Measurements from ENCODE around the gene PLIN3. TPM values are rescaled to one million over a fixed set of nuclear protein-coding genes. Genes with fewer than 3 reads are reported as not detected.
A peak's percentile ranks its signal among the peaks of the same experiment; 100 is the strongest.
"Not testable (repeated sequence)": the region's sequence is repeated elsewhere in the genome, so short reads cannot be mapped to it uniquely, and the experiment has no call there.

Gene PLIN3
- total and polyA plus RNA-seq, 4 donors = 53.2 to 68.4 (median 56.5) TPM

DNA sequence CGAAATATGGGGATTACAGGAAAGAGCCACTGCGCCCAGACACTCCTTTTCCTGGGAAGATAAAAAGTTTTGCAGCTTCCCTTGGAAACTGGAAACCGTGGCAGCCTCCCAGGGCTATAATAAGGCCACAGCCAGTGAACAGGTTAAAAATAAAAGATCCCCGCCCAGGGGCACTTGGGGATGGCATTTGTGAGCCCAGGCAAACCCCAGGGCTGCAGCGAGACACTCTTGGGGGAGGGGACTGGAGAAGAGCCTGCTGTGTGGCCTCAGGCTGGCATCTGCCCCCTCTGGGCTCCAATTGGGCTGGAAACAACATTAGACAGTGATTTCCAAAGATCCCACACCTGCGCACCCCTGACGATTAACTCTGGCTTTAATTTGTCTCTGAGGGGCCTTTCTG is 64.8 kb downstream of the PLIN3 start:
- no peak for ATAC-seq (ENCODE audit: low FRiP score)
- no peaks in the 10 kb centered on the region for H3K36me3 ChIP-seq (ENCODE audit: control insufficient read depth in 1 of 2, insufficient read depth in 2 of 2, low read length in 1 of 2)
- H3K9me3 ChIP-seq (ENCODE audit: control insufficient read depth, low read length) = no peaks in the 10 kb centered on the region
- H3K4me3 ChIP-seq (ENCODE audit: low read length in 2 of 2) = no peak overlapping the region
- no peaks in the 10 kb centered on the region for H3K27me3 ChIP-seq (ENCODE audit: control insufficient read depth in 1 of 2, insufficient read depth in 2 of 2, low read length in 1 of 2)
- H3K4me1 ChIP-seq (ENCODE audit: control insufficient read depth in 1 of 2, insufficient read depth in 2 of 2, low read length in 2 of 2) = no peaks in the 10 kb centered on the region
- intact Hi-C loops (cut with DNase I) = no loop called here
- H3K27ac ChIP-seq (ENCODE audit: low read depth in 1 of 2, low read length in 2 of 2) = no peak overlapping the region
- DNase-seq = no peak
- 66 to 70% methylated on average over 7 of the region's 7 CpGs for WGBS, 2 donors

GRCh38 chr19:4801085-4801619 is 66.3 kb downstream of the PLIN3 start:
- no peak overlapping the region for H3K4me3 ChIP-seq (ENCODE audit: low read length in 2 of 2)
- no peaks in the 10 kb centered on the region for H3K36me3 ChIP-seq (ENCODE audit: control insufficient read depth in 1 of 2, insufficient read depth in 2 of 2, low read length in 1 of 2)
- WGBS, 2 donors = 88 to 91% methylated on average over 3 of the region's 3 CpGs
- H3K27ac ChIP-seq (ENCODE audit: low read depth in 1 of 2, low read length in 2 of 2) = no peak overlapping the region
- DNase-seq = no peak
- intact Hi-C loops (cut with DNase I) = no loop called here
- H3K4me1 ChIP-seq (ENCODE audit: control insufficient read depth in 1 of 2, insufficient read depth in 2 of 2, low read length in 2 of 2) = no peaks in the 10 kb centered on the region
- no peaks in the 10 kb centered on the region for H3K9me3 ChIP-seq (ENCODE audit: control insufficient read depth, low read length)
- H3K27me3 ChIP-seq (ENCODE audit: control insufficient read depth in 1 of 2, insufficient read depth in 2 of 2, low read length in 1 of 2) = no peaks in the 10 kb centered on the region
- no peak for ATAC-seq (ENCODE audit: low FRiP score)

DNA sequence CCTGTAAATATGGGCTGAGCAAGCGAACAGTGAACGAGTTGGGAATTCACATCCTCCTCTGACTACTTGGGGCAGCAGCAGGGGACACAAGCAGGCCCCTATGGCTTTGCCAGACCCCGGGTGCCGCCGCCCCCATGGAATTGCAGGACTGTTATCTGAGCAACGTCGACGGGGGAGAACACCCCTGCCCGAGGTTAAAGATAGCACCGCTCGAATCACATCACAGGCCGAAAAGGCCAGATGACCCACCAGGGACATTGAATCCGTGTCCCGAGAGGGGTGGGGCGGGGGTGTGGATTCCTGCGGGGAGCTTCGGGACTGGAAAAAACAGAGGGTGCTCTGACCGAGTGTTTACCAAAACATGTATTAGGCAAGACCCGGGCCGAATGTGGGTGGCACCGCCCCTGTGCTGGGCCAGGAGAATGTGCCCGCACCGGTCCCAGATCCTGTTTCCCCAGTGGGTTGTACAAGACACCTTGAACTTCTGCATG is 66.8 kb downstream of the PLIN3 start:
- Histone ChIP-seq H3K9me3 (ENCODE audit: control insufficient read depth, low read length) (no peaks in the 10 kb centered on the region), H3K4me3 (ENCODE audit: low read length in 2 of 2) (no peak overlapping the region), H3K36me3 (ENCODE audit: control insufficient read depth in 1 of 2, insufficient read depth in 2 of 2, low read length in 1 of 2) (no peaks in the 10 kb centered on the region), H3K27ac (ENCODE audit: low read depth in 1 of 2, low read length in 2 of 2) (no peak overlapping the region), H3K27me3 (ENCODE audit: control insufficient read depth in 1 of 2, insufficient read depth in 2 of 2, low read length in 1 of 2) (no peaks in the 10 kb centered on the region), H3K4me1 (ENCODE audit: control insufficient read depth in 1 of 2, insufficient read depth in 2 of 2, low read length in 2 of 2) (no peaks in the 10 kb centered on the region)
- 71 to 80% methylated on average over 23 of the region's 23 CpGs for WGBS, 2 donors
- intact Hi-C loops (cut with DNase I) = no loop called here
- DNase-seq = no peak
- no peak for ATAC-seq (ENCODE audit: low FRiP score)

GRCh38 chr19:4795400-4795799 is 72.1 kb downstream of the PLIN3 start:
- Histone ChIP-seq H3K9me3 (ENCODE audit: control insufficient read depth, low read length) (no peaks in the 10 kb centered on the region), H3K4me3 (ENCODE audit: low read length in 2 of 2) (no peak overlapping the region), H3K27ac (ENCODE audit: low read depth in 1 of 2, low read length in 2 of 2) (no peak overlapping the region), H3K36me3 (ENCODE audit: control insufficient read depth in 1 of 2, insufficient read depth in 2 of 2, low read length in 1 of 2) (no peaks in the 10 kb centered on the region), H3K4me1 (ENCODE audit: control insufficient read depth in 1 of 2, insufficient read depth in 2 of 2, low read length in 2 of 2) (no peaks in the 10 kb centered on the region), H3K27me3 (ENCODE audit: control insufficient read depth in 1 of 2, insufficient read depth in 2 of 2, low read length in 1 of 2) (no peaks in the 10 kb centered on the region)
- 84 to 86% methylated on average over 9 of the region's 9 CpGs for WGBS, 2 donors
- intact Hi-C loops (cut with DNase I) = no loop called here
- no peak for ATAC-seq (ENCODE audit: low FRiP score)
- no peak for DNase-seq

DNA sequence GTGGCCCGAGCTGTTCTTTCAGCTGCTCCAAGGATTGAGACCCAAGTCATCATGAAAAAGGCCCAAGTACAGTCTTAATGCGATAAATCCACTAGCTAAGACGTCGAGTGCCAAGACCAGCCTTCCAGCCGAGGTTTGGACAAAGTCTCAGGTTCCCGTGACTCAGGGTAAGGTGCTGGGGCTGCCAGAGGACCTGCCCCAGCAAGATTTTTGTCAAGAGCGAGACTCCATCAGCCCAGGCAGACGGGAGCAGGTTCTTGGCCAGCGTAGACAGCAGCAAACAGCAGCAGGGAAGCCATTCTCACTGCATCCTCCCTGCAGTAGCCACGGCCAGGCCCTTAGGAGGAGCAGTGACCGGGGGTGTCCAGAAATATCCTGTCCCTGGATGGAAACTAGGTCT is 72.5 kb downstream of the PLIN3 start:
- no peaks in the 10 kb centered on the region for H3K27me3 ChIP-seq (ENCODE audit: control insufficient read depth in 1 of 2, insufficient read depth in 2 of 2, low read length in 1 of 2)
- H3K9me3 ChIP-seq (ENCODE audit: control insufficient read depth, low read length) = no peaks in the 10 kb centered on the region
- intact Hi-C loops (cut with DNase I) = no loop called here
- ATAC-seq (ENCODE audit: low FRiP score) (no peak), DNase-seq (no peak)
- no peak overlapping the region for H3K4me3 ChIP-seq (ENCODE audit: low read length in 2 of 2)
- no peaks in the 10 kb centered on the region for H3K36me3 ChIP-seq (ENCODE audit: control insufficient read depth in 1 of 2, insufficient read depth in 2 of 2, low read length in 1 of 2)
- 81 to 83% methylated on average over 11 of the region's 11 CpGs for WGBS, 2 donors
- no peaks in the 10 kb centered on the region for H3K4me1 ChIP-seq (ENCODE audit: control insufficient read depth in 1 of 2, insufficient read depth in 2 of 2, low read length in 2 of 2)
- no peak overlapping the region for H3K27ac ChIP-seq (ENCODE audit: low read depth in 1 of 2, low read length in 2 of 2)

DNA sequence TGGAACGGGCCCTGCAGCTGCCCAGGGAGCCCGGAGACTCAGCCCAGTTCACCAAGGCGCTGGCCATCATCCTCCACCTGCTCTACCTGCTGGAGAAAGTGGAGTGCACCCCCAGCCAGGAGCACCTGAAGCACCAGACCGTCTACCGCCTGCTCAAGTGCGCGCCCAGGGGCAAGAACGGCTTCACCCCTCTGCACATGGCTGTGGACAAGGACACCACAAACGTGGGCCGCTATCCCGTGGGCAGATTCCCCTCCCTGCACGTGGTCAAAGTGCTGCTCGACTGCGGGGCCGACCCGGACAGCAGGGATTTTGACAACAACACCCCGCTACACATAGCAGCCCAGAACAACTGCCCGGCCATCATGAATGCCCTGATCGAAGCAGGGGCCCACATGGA is 74.2 kb downstream of the PLIN3 start:
- H3K27me3 ChIP-seq (ENCODE audit: control insufficient read depth in 1 of 2, insufficient read depth in 2 of 2, low read length in 1 of 2); intact Hi-C loops (cut with DNase I); H3K9me3 ChIP-seq (ENCODE audit: control insufficient read depth, low read length); H3K4me3 ChIP-seq (ENCODE audit: low read length in 2 of 2); DNase-seq; ATAC-seq (ENCODE audit: low FRiP score); H3K36me3 ChIP-seq (ENCODE audit: control insufficient read depth in 1 of 2, insufficient read depth in 2 of 2, low read length in 1 of 2); H3K4me1 ChIP-seq (ENCODE audit: control insufficient read depth in 1 of 2, insufficient read depth in 2 of 2, low read length in 2 of 2); H3K27ac ChIP-seq (ENCODE audit: low read depth in 1 of 2, low read length in 2 of 2): not testable (repeated sequence)
- 90 to 92% methylated on average over 19 of the region's 19 CpGs for WGBS, 2 donors

- 89 to 91% methylated on average over 23 to 24 of the region's 24 CpGs for WGBS, 2 donors
- intact Hi-C loops (cut with DNase I); H3K4me1 ChIP-seq (ENCODE audit: control insufficient read depth in 1 of 2, insufficient read depth in 2 of 2, low read length in 2 of 2); H3K9me3 ChIP-seq (ENCODE audit: control insufficient read depth, low read length); H3K36me3 ChIP-seq (ENCODE audit: control insufficient read depth in 1 of 2, insufficient read depth in 2 of 2, low read length in 1 of 2); H3K27ac ChIP-seq (ENCODE audit: low read depth in 1 of 2, low read length in 2 of 2); H3K4me3 ChIP-seq (ENCODE audit: low read length in 2 of 2); H3K27me3 ChIP-seq (ENCODE audit: control insufficient read depth in 1 of 2, insufficient read depth in 2 of 2, low read length in 1 of 2); ATAC-seq (ENCODE audit: low FRiP score): not testable (repeated sequence)
- peak in 1 of 2 donors; percentile 62 for DNase-seq
These were observed 74.6 kb downstream of the PLIN3 start for GRCh38 chr19:4792866-4793195.

DNA sequence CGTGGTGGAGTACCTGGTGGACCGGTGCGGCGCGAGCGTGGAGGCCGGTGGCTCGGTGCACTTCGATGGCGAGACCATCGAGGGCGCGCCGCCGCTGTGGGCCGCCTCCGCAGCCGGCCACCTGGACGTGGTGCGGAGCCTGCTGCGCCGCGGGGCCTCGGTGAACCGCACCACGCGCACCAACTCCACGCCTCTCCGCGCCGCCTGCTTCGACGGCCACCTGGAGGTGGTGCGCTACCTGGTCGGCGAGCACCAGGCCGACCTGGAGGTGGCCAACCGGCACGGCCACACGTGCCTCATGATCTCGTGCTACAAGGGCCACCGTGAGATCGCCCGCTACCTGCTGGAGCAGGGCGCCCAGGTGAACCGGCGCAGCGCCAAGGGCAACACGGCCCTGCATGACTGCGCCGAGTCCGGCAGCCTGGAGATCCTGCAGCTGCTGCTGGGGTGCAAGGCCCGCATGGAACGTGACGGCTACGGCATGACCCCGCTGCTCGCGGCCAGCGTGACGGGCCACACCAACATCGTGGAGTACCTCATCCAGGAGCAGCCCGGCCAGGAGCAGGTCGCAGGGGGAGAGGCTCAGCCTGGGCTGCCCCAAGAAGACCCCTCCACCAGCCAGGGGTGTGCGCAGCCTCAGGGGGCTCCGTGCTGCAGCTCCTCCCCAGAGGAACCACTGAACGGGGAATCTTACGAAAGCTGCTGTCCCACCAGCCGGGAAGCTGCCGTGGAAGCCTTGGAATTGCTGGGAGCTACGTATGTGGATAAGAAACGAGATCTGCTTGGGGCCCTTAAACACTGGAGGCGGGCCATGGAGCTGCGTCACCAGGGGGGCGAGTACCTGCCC is 75.2 kb downstream of the PLIN3 start:
- H3K9me3 ChIP-seq (ENCODE audit: control insufficient read depth, low read length); H3K36me3 ChIP-seq (ENCODE audit: control insufficient read depth in 1 of 2, insufficient read depth in 2 of 2, low read length in 1 of 2); H3K4me1 ChIP-seq (ENCODE audit: control insufficient read depth in 1 of 2, insufficient read depth in 2 of 2, low read length in 2 of 2); H3K27me3 ChIP-seq (ENCODE audit: control insufficient read depth in 1 of 2, insufficient read depth in 2 of 2, low read length in 1 of 2); ATAC-seq (ENCODE audit: low FRiP score); intact Hi-C loops (cut with DNase I): not testable (repeated sequence)
- WGBS, 2 donors = 9 to 14% methylated on average over 47 to 75 of the region's 75 CpGs
- H3K4me3 ChIP-seq (ENCODE audit: low read length in 2 of 2) = peak overlapping the region; percentile 30 to 69
- DNase-seq = peak in 1 of 2 donors; percentile 52
- H3K27ac ChIP-seq (ENCODE audit: low read depth in 1 of 2, low read length in 2 of 2) = peak overlapping the region in 1 of 2 donors; percentile 54
